Left lung (tissue), 14 donors: Measurements from ENCODE around the gene SRSF11. TPM values are rescaled to one million over a fixed set of nuclear protein-coding genes. Genes with fewer than 3 reads are reported as not detected.
"Not testable (repeated sequence)": the region's sequence is repeated elsewhere in the genome, so short reads cannot be mapped to it uniquely, and the experiment has no call there.

Source experiments
- ATAC-seq: fragments of 200-7000 bp; cut with Tn5 transposase; one replicate; pipeline ENCODE4 v1.9.1; 2020; ENCODE audit warnings: moderate library complexity
- DNase-seq, 4 donors: peaks; one replicate each; pipeline ENCODE4 v3.0.0-alpha.2; 2013 to 2020
- H3K27ac ChIP-seq, 2 donors: fragments of 200-600 bp; sonication (generic) in 1 of 2; one replicate each; pipeline versions ENCODE4 v1.5.0 to v1.8.0; 2020 to 2021
- H3K27me3 ChIP-seq, 2 donors: fragments of 200-600 bp; sonication (generic) in 1 of 2; one replicate each; pipeline versions ENCODE4 v1.5.0 to v1.8.0; 2020 to 2021
- H3K36me3 ChIP-seq, 2 donors: fragments of 200-600 bp; sonication (generic) in 1 of 2; one replicate each; pipeline versions ENCODE4 v1.5.0 to v1.8.0; 2020 to 2021
- H3K4me1 ChIP-seq, 2 donors: fragments of 200-600 bp; one replicate each; pipeline ENCODE4 v1.8.0; 2021
- H3K4me3 ChIP-seq, 2 donors: fragments of 200-600 bp; sonication (generic) in 1 of 2; one replicate each; pipeline versions ENCODE4 v1.5.0 to v1.8.0; 2020 to 2021; ENCODE audit warnings: mild to moderate bottlenecking in 1 of 2
- H3K9me3 ChIP-seq, 2 donors: fragments of 200-600 bp; sonication (generic) in 1 of 2; one replicate each; pipeline versions ENCODE4 v1.5.0 to v1.8.0; 2020 to 2021
- CTCF ChIP-seq, 2 donors: fragments of 200-600 bp; sonication (generic) in 1 of 2; IDR thresholded peaks; one replicate each; pipeline versions ENCODE4 v1.5.0 to v1.8.0; 2021; ENCODE audit warnings: antibody characterized with exemption in 2 of 2
- intact Hi-C, 2 donors: fragments of 100-400 bp; cut with DNase I; formaldehyde crosslinking; loops; one replicate each; pipeline versions ENCODE4 v1.11.2 to v1.14.2; 2022
- long read RNA-seq, 12 donors: library from polyadenylated mRNA in 2 of 12; unstranded in 2 of 12; transcript quantifications; one replicate each; pipeline ENCODE4 v2.0.0 and lab custom pipeline, GENCODE V29; 2019 to 2026
- polyA plus RNA-seq, 6 donors: library from polyadenylated mRNA; unstranded; fragments of 120-200 nt; gene quantifications; one replicate each; pipeline ENCODE4 v1.2.1, GENCODE V29; 2013; ENCODE audit not compliant: insufficient read length in 6 of 6
- total RNA-seq, 2 donors: library from RNA; stranded (reverse); fragmentation: NEBNext Ultra II Directional; extraction: Animal tissue kit (Norgen Biotek cat#: 25700); gene quantifications; one replicate each; pipeline ENCODE4 v1.2.1, GENCODE V29; 2021
- donor health status: DM: no; HTN: yes; CAD: no.
- donor health status: DM: no; HTN: no; CAD: no.

Gene SRSF11, protein sequence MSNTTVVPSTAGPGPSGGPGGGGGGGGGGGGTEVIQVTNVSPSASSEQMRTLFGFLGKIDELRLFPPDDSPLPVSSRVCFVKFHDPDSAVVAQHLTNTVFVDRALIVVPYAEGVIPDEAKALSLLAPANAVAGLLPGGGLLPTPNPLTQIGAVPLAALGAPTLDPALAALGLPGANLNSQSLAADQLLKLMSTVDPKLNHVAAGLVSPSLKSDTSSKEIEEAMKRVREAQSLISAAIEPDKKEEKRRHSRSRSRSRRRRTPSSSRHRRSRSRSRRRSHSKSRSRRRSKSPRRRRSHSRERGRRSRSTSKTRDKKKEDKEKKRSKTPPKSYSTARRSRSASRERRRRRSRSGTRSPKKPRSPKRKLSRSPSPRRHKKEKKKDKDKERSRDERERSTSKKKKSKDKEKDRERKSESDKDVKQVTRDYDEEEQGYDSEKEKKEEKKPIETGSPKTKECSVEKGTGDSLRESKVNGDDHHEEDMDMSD
- total RNA-seq (100 to 1,000 TPM in 1 of 2 donors, 10 to 100 TPM in 1; 99.1 to 118 TPM), polyA plus RNA-seq (100 to 1,000 TPM; 411 to 504 (median 480) TPM)
- long read RNA-seq, donor 1, full-length matches to known transcripts, result 47 of 345 reads
- long read RNA-seq, donor 1, partial matches to known transcripts, result 298 of 345 reads
- long read RNA-seq, donor 1, other reads (novel, unspliced or antisense), result 0 of 345 reads
- long read RNA-seq, donor 2, full-length matches to known transcripts, result 53 of 312 reads
- long read RNA-seq, donor 2, partial matches to known transcripts, result 259 of 312 reads
- long read RNA-seq, donor 2, other reads (novel, unspliced or antisense), result 0 of 312 reads
- long read RNA-seq, donor 3, full-length matches to known transcripts, result 16 of 83 reads
- long read RNA-seq, donor 3, partial matches to known transcripts, result 67 of 83 reads
- long read RNA-seq, donor 3, other reads (novel, unspliced or antisense), result 0 of 83 reads
- long read RNA-seq, donor 4, partial matches to known transcripts, result 74 of 82 reads
- long read RNA-seq, donor 4, other reads (novel, unspliced or antisense), result 8 of 82 reads
- long read RNA-seq, donor 5, full-length matches to known transcripts, result 45 of 241 reads
- long read RNA-seq, donor 5, partial matches to known transcripts, result 196 of 241 reads
- long read RNA-seq, donor 5, other reads (novel, unspliced or antisense), result 0 of 241 reads
- long read RNA-seq, donor 6, full-length matches to known transcripts, result 25 of 119 reads
- long read RNA-seq, donor 6, partial matches to known transcripts, result 88 of 119 reads
- long read RNA-seq, donor 6, other reads (novel, unspliced or antisense), result 6 of 119 reads
- long read RNA-seq, donor 7, full-length matches to known transcripts, result 35 of 139 reads
- long read RNA-seq, donor 7, partial matches to known transcripts, result 99 of 139 reads
- long read RNA-seq, donor 7, other reads (novel, unspliced or antisense), result 5 of 139 reads
- long read RNA-seq, donor 8, full-length matches to known transcripts, result 41 of 159 reads
- long read RNA-seq, donor 8, partial matches to known transcripts, result 118 of 159 reads
- long read RNA-seq, donor 8, other reads (novel, unspliced or antisense), result 0 of 159 reads
- long read RNA-seq, donor 9, result 0 reads
- long read RNA-seq, donor 10, partial matches to known transcripts, result 74 of 80 reads
- long read RNA-seq, donor 10, other reads (novel, unspliced or antisense), result 4 of 80 reads
- long read RNA-seq, donor 11, full-length matches to known transcripts, result 25 of 141 reads
- long read RNA-seq, donor 11, partial matches to known transcripts, result 116 of 141 reads
- long read RNA-seq, donor 11, other reads (novel, unspliced or antisense), result 0 of 141 reads
- long read RNA-seq, donor 12, full-length matches to known transcripts, result 42 of 152 reads
- long read RNA-seq, donor 12, partial matches to known transcripts, result 110 of 152 reads
- long read RNA-seq, donor 12, other reads (novel, unspliced or antisense), result 0 of 152 reads

DNA sequence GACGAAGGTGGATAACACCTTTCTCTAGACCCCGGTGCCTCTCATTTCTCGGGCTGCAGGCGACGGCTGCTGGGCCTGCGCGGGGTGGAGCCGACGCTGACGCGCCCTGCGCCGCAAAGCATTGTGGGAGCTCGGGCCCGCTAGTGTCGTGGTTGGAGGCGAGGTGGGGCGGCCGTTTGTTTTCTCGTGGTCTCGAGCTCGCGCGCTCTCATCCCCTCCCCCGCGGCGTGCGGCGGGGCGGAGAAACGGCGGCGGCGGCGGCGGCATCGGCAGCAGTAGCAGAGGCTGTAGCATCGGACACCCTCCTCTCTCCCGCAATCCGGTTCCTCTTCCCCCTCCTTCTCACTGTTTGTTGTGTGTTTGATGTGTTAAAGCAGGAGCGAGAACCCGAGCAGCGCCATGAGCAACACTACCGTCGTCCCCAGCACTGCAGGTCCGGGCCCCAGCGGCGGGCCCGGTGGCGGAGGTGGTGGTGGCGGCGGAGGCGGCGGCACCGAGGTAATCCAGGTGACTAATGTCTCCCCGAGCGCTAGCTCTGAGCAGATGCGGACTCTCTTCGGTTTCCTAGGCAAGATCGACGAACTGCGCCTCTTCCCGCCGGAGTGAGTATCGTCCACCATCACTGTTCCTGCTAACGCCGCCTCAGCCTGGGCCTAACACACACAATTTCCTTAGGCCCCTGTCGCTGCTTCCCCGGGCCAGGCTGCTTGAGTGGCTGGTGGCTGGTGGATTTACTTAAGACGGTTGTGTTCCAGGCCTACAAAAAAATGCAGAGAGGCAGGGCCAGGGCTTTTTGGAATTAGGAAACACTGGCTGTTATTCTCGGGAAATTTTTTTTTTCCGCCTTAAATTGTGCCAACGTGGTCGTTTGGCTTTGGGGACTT is at the start of gene SRSF11:
TSS of gene SRSF11 (plus strand) at position 143 of the 884 bp plus-strand sequence. CDS start at position 400, 257 bp downstream.
- intact Hi-C loops, result no loop called here
- no peaks in the 10 kb centered on the region for H3K27me3 ChIP-seq
- DNase-seq (peak; percentile 94 to 99 (median 96)), ATAC-seq (peak; percentile 100)
- H3K36me3 ChIP-seq, result peaks cover 0 to 20% of the 10 kb centered on the region in 2 donors
- H3K4me3 ChIP-seq, result peak within 1 kb of the TSS; percentile 71
- H3K4me1 ChIP-seq, result peaks cover 3 to 53% of the 10 kb centered on the region in 2 donors
- peak within 1 kb of the TSS; percentile 97 to 98 for H3K27ac ChIP-seq
- no peak for TF ChIP-seq CTCF (IDR thresholded peaks at IDR 0.05)
- H3K9me3 ChIP-seq, result no peaks in the 10 kb centered on the region

DNA sequence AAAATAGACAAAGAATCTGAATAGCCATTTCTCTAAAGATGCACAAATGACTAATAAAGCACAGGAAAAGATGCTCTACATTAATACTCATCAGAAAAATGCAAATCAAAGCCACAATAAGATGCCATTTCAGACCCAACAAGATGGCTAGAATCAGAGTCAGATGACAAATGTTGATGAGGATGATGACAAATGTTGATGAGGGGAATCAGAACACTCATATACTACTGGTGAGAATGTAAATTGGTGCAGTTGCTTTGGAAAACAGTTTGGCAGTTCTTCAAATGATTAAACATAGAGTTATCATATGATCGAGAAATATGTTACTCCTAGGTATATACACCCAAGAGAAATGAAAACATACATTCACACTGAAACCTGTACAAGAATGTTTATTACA is 49.7 kb upstream of the SRSF11 start:
- no peaks in the 10 kb centered on the region for H3K27me3 ChIP-seq
- intact Hi-C loops, result no loop called here
- H3K9me3 ChIP-seq, result no peaks in the 10 kb centered on the region
- no peak overlapping the region for H3K27ac ChIP-seq
- DNase-seq (no peak), ATAC-seq (no peak)
- no peak for TF ChIP-seq CTCF (IDR thresholded peaks at IDR 0.05)
- H3K4me3 ChIP-seq, result no peak overlapping the region
- peaks cover 0 to 7% of the 10 kb centered on the region in 2 donors for H3K36me3 ChIP-seq
- no peaks in the 10 kb centered on the region for H3K4me1 ChIP-seq

DNA sequence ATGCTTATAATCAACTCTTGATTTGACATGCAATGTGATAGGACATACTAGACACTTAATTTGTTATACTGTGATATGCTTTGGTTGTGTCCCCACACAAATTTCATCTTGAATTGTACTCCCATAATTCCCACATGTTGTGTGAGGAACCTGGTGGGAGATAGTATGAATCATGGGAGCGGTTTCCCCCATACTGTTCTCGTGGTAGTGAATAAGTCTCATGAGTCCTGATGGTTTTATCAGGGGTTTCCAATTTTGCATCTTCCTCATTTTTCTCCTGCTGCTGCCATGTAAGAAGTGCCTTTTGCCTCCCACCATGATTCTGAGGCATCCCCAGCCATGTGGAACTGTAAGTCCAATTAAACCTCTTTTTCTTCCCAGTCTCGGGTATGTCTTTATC is 36.0 kb upstream of the SRSF11 start:
- H3K4me1 ChIP-seq, ATAC-seq, DNase-seq, intact Hi-C loops, H3K4me3 ChIP-seq, H3K27ac ChIP-seq, H3K27me3 ChIP-seq, H3K9me3 ChIP-seq: not testable (repeated sequence)
- peaks cover 0 to 15% of the 10 kb centered on the region in 2 donors for H3K36me3 ChIP-seq

GRCh38 chr1:70188522-70188921 is 32.7 kb upstream of the SRSF11 start:
- no peak overlapping the region for H3K27ac ChIP-seq
- no peak overlapping the region for H3K4me3 ChIP-seq
- ATAC-seq (no peak), DNase-seq (no peak)
- peaks cover 0 to 12% of the 10 kb centered on the region in 2 donors for H3K36me3 ChIP-seq
- TF ChIP-seq CTCF (IDR thresholded peaks at IDR 0.05), result no peak
- intact Hi-C loops, result no loop called here
- no peaks in the 10 kb centered on the region for H3K9me3 ChIP-seq
- no peaks in the 10 kb centered on the region for H3K4me1 ChIP-seq
- no peaks in the 10 kb centered on the region for H3K27me3 ChIP-seq
